ENCODE data around the gene BBS1.
A peak's percentile ranks its signal among the peaks of the same experiment; 100 is the strongest.

Gene BBS1

DNA sequence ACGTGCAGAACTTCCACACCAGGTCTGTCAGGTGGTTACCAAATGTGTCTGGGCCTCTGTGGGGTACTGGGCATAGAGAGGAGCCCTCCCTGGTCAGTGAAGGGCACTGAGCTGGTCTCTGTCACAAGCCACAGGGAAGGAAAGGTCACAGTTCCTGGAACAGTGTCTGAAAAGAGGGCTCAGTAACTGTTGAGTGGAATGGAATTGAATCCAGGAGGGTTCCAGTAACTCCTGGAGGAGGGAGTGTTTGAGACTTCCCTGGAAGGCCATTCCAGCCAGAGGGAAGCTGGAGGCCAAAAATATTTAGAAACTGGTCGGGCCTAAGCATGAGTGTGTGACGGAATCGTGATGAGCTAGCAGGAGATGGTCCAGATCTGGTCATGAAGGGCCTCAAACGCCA lies 44.2 kb downstream of the BBS1 start:
- DNase-seq (ENCODE audit: low read depth), result no peak
- H3K4me3 ChIP-seq (ENCODE audit: low read length), result no peak overlapping the region
- TF ChIP-seq, protein P1, sequence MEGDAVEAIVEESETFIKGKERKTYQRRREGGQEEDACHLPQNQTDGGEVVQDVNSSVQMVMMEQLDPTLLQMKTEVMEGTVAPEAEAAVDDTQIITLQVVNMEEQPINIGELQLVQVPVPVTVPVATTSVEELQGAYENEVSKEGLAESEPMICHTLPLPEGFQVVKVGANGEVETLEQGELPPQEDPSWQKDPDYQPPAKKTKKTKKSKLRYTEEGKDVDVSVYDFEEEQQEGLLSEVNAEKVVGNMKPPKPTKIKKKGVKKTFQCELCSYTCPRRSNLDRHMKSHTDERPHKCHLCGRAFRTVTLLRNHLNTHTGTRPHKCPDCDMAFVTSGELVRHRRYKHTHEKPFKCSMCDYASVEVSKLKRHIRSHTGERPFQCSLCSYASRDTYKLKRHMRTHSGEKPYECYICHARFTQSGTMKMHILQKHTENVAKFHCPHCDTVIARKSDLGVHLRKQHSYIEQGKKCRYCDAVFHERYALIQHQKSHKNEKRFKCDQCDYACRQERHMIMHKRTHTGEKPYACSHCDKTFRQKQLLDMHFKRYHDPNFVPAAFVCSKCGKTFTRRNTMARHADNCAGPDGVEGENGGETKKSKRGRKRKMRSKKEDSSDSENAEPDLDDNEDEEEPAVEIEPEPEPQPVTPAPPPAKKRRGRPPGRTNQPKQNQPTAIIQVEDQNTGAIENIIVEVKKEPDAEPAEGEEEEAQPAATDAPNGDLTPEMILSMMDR (IDR thresholded peaks at IDR 0.05; ENCODE audit: insufficient read depth, low read depth, low read length, missing control alignments), result no peak

DNA sequence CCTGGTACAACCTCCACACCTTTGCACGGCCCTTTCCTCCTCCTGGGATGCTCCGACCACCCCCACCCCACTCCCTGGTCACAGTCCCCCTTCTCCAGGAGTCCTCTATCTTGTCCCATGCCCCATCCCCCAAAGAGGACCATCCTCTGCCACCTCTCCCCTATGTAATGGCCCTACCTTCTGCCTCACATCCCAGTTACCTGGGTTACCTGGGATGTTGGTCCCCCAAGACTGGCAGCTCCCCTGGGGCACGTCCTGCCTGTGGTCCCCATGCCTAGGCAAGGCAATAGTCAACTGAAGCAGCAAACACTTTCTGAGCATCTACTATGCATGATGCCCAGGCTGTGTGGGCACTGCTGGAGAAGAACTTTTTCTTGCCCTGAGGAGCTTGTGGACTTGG lies 45.0 kb downstream of the BBS1 start:
- TF ChIP-seq, protein P1 (IDR thresholded peaks at IDR 0.05; ENCODE audit: insufficient read depth, low read depth, low read length, missing control alignments), result no peak
- no peak for DNase-seq (ENCODE audit: low read depth)

DNA sequence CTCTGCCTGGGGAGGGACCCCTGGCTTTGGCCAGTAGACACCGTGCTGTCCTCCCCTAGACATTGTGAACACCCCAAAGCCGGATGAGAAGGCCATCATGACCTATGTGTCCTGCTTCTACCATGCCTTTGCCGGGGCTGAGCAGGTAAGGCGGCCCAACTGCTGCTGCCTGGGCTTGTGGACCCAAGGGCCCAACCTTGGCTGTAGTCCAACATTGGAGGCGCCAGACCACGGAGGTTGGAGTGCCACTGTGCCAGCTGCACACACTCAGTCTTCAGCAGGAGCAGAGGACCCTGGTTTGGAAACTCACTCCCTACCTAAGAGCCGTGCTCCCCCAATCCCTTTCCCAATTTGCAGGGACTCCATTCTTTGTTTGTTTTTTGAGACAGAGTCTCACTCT lies 45.7 kb downstream of the BBS1 start:
- TF ChIP-seq, protein P1 (IDR thresholded peaks at IDR 0.05; ENCODE audit: insufficient read depth, low read depth, low read length, missing control alignments), result no peak
- DNase-seq (ENCODE audit: low read depth), result no peak
- no peak overlapping the region for H3K4me3 ChIP-seq (ENCODE audit: low read length)

More for the DNA sequence above, 45.0 kb downstream of the BBS1 start:
- no peak overlapping the region for H3K4me3 ChIP-seq (ENCODE audit: low read length)

DNA sequence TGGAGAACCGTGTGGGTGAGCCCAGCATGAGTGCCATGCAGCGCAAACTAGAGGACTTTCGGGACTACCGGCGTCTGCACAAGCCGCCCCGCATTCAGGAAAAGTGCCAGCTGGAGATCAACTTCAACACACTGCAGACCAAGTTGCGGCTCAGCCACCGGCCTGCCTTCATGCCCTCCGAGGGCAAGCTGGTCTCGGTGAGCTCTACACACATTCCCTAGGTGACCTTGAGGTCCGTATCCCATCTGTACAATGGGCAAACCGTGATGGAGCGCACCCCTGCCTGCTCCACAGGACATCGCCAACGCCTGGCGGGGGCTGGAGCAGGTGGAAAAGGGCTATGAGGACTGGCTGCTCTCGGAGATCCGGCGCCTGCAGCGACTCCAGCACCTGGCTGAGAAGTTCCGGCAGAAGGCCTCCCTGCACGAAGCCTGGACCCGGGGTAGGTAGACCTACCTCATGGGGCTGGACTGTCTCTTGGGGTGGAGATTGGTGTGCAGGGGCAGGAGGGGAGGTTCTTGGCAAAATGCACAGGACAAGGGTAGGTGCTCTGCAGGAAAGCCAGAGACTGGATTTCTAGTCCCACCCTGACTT lies 47.4 kb downstream of the BBS1 start:
- DNase-seq (ENCODE audit: low read depth), result no peak
- H3K4me3 ChIP-seq (ENCODE audit: low read length), result no peak overlapping the region
- TF ChIP-seq, protein P1 (IDR thresholded peaks at IDR 0.05; ENCODE audit: insufficient read depth, low read depth, low read length, missing control alignments), result no peak

DNA sequence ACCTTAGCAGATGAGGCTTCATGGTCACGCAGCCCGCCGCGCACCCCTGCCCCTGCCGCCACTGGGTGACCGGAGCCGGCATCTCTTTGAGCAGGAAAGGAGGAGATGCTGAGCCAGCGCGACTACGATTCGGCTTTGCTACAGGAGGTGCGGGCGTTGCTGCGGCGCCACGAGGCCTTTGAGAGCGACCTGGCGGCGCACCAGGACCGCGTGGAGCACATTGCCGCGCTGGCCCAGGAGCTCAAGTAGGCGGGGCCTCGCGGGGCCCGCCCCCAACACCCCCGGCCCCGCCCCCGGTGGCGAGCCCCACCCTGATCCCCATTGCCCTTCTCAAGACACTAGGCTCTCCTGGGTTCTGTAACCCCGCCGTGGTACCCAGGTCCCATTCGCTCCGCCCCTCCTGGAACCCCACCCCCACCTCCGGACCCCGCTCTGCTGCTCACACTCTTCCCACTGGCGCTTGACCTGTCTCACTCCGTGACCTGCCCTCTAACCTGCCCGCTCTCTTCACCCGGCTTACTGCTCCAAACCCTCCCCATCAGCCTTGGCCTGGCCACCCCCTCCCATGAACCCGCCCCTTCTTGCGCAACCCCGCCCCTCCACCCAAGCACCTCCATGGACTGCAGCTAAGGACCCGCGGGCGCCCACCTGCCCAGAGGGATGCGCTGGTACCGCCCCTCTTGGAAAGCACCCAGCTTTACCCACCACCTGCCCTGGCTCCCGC lies 48.9 kb downstream of the BBS1 start:
- H3K4me3 ChIP-seq (ENCODE audit: low read length), result no peak overlapping the region
- DNase-seq (ENCODE audit: low read depth), result peak; percentile 29
- TF ChIP-seq, protein P1 (IDR thresholded peaks at IDR 0.05; ENCODE audit: insufficient read depth, low read depth, low read length, missing control alignments), result no peak

DNA sequence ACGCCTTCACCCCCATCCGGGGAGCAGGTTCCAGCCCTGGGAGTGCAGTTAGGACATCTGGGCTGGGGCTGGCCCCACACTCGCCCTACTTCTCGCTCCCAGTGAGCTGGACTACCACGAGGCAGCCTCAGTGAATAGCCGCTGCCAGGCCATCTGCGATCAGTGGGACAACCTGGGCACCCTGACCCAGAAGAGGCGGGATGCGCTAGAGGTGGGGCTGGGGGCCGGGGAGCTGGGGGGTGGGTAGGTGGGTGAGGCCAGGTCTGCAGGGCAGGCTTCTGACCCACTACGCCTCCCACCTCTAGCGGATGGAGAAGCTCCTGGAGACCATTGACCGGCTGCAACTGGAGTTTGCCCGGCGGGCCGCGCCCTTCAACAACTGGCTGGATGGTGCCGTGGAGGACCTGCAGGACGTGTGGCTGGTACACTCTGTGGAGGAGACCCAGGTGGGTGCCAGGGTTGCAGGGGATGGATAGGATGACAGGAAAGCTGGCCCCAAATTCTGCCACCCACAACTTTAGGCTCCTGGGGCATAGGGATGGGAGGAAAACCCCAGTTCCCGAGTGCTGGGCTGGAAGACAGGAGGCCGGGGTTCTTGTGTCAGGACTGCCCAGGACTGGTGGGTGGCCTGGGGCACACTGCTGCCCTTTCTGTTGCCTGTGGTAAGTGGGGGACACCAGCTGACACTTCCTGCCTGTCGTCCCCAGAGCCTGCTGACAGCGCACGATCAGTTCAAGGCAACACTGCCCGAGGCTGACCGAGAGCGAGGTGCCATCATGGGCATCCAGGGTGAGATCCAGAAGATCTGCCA lies 49.6 kb downstream of the BBS1 start:
- DNase-seq (ENCODE audit: low read depth), result no peak
- H3K4me3 ChIP-seq (ENCODE audit: low read length), result no peak overlapping the region
- TF ChIP-seq, protein P1 (IDR thresholded peaks at IDR 0.05; ENCODE audit: insufficient read depth, low read depth, low read length, missing control alignments), result no peak
